GM23338 (cell line): ENCODE measurements around the gene TNFRSF4. TPM values are rescaled to one million over a fixed set of nuclear protein-coding genes. Genes with fewer than 3 reads are reported as not detected.

Source experiments
- ATAC-seq: fragments of 200-7000 bp; cut with Tn5 transposase; 3 replicates; pipeline ENCODE4 v1.9.1; 2020
- DNase-seq: peaks from one replicate; pipeline ENCODE4 v3.0.0-alpha.2; 2015; ENCODE audit warnings: low spot score
- H2AFZ ChIP-seq: fragments of 200-600 bp; sonication (generic); 2 replicates; pipeline ENCODE4 v1.8.0; 2016; ENCODE audit warnings: antibody characterized with exemption, mild to moderate bottlenecking, moderate library complexity
- H3F3A ChIP-seq: fragments of 200-600 bp; sonication (generic); replicated peaks from 2 replicates; pipeline ENCODE4 v1.8.0; 2017; ENCODE audit warnings: antibody characterized with exemption, mixed run types, low read depth
- H3K27ac ChIP-seq: fragments of 200-600 bp; sonication (generic); 2 replicates; pipeline ENCODE4 v1.6.1; 2016; ENCODE audit warnings: low read depth
- H3K27me3 ChIP-seq: fragments of 200-600 bp; sonication (generic); 2 replicates; pipeline ENCODE4 v1.8.0; 2016; ENCODE audit warnings: mild to moderate bottlenecking, mixed run types, moderate library complexity; ENCODE audit not compliant: insufficient read depth
- H3K36me3 ChIP-seq: fragments of 200-600 bp; sonication (generic); 2 replicates; pipeline ENCODE4 v1.8.0; 2016; ENCODE audit warnings: mild to moderate bottlenecking; ENCODE audit not compliant: insufficient read depth
- H3K4me1 ChIP-seq: fragments of 200-600 bp; sonication (generic); 2 replicates; pipeline ENCODE4 v1.8.0; 2016; ENCODE audit warnings: mild to moderate bottlenecking, moderate library complexity; ENCODE audit not compliant: insufficient read depth
- H3K4me2 ChIP-seq: fragments of 200-600 bp; sonication (generic); 2 replicates; pipeline ENCODE4 v1.7.1; 2017; ENCODE audit warnings: mixed run types
- H3K4me3 ChIP-seq: fragments of 200-600 bp; sonication (generic); 2 replicates; pipeline ENCODE4 v1.6.1; 2016; ENCODE audit warnings: mixed run types
- H3K79me2 ChIP-seq: fragments of 200-600 bp; sonication (generic); replicated peaks from 2 replicates; pipeline ENCODE4 v1.8.0; 2017; ENCODE audit warnings: mild to moderate bottlenecking; ENCODE audit not compliant: insufficient read depth
- H3K9me2 ChIP-seq: fragments of 200-600 bp; sonication (generic); 2 replicates; pipeline ENCODE4 v1.8.0; 2017; ENCODE audit not compliant: insufficient read depth
- H4K20me1 ChIP-seq: fragments of 200-600 bp; sonication (generic); replicated peaks from 2 replicates; pipeline ENCODE4 v1.8.0; 2017; ENCODE audit warnings: mild to moderate bottlenecking; ENCODE audit not compliant: insufficient read depth
- H3K27ac Mint-ChIP-seq: 2 replicates; pipeline ENCODE4 v1.8.0; 2020; ENCODE audit warnings: inconsistent platforms, mild to moderate bottlenecking, moderate library complexity, mixed read lengths
- H3K27me3 Mint-ChIP-seq: 3 replicates; pipeline ENCODE4 v1.8.0; 2022; ENCODE audit warnings: low read depth, mild to moderate bottlenecking, moderate library complexity, mixed read lengths, inconsistent platforms; ENCODE audit not compliant: insufficient read depth, poor library complexity
- H3K36me3 Mint-ChIP-seq: 3 replicates; pipeline ENCODE4 v1.8.0; 2021; ENCODE audit warnings: low read depth, mild to moderate bottlenecking, inconsistent platforms, moderate library complexity, mixed read lengths
- H3K4me1 Mint-ChIP-seq: 3 replicates; pipeline ENCODE4 v1.8.0; 2020; ENCODE audit warnings: mild to moderate bottlenecking, inconsistent platforms, mixed read lengths
- H3K4me3 Mint-ChIP-seq: 3 replicates; pipeline ENCODE4 v1.8.0; 2021; ENCODE audit warnings: moderate library complexity, mild to moderate bottlenecking, inconsistent platforms, mixed read lengths
- H3K9me3 Mint-ChIP-seq: 3 replicates; pipeline ENCODE4 v1.8.0; 2020; ENCODE audit warnings: moderate library complexity, mild to moderate bottlenecking, inconsistent platforms, mixed read lengths
- EZH2 ChIP-seq: fragments of 200-600 bp; sonication (generic); IDR thresholded peaks from one replicate; pipeline ENCODE4 v1.8.0; 2017; ENCODE audit warnings: antibody characterized with exemption, mild to moderate bottlenecking, low read depth; ENCODE audit not compliant: unreplicated experiment
- EZH2phosphoT487 ChIP-seq: fragments of 200-600 bp; sonication (generic); IDR thresholded peaks from one replicate; pipeline ENCODE4 v1.8.1; 2018; ENCODE audit warnings: antibody characterized with exemption; ENCODE audit not compliant: unreplicated experiment
- NANOG ChIP-seq: IDR thresholded peaks from 2 replicates; pipeline ENCODE4 v1.6.1; 2016; ENCODE audit warnings: antibody characterized with exemption, borderline replicate concordance
- POLR2AphosphoS5 ChIP-seq: IDR thresholded peaks from 2 replicates; pipeline ENCODE4 v1.6.1; 2016; ENCODE audit warnings: antibody characterized with exemption, low read depth
- ZNF114 ChIP-seq: fragments of 250-450 bp; sonication (Bioruptor Pico); IDR thresholded peaks from 2 replicates; pipeline ENCODE4 v1.5.0; 2020; ENCODE audit warnings: mild to moderate bottlenecking, moderate library complexity
- ZNF331 ChIP-seq: fragments of 250-450 bp; sonication (Bioruptor Pico); IDR thresholded peaks from 2 replicates; pipeline ENCODE4 v1.5.0; 2020; ENCODE audit warnings: low read depth, mild to moderate bottlenecking, moderate library complexity
- polyA plus RNA-seq: library from polyadenylated mRNA; unstranded; fragments of >200 nt; fragmentation: Nextera tagmentation; extraction: Ambion mirVana; gene quantifications from 2 replicates; pipeline ENCODE4 v1.2.1, GENCODE V29; 2016
- total RNA-seq: library from RNA; depleted of rRNA; stranded (reverse); fragments of >200 nt; shearing (Covaris generic); gene quantifications from 2 replicates; pipeline ENCODE4 v1.2.3, GENCODE V29; 2014
- TF ChIP-seq, protein P1 (sequence below), 2 experiments: fragments of 200-600 bp in 1 of 2; sonication (generic) in 1 of 2; conservative IDR thresholded peaks; 2 replicates each; pipeline versions ENCODE4 v1.5.1 to v1.6.1; 2016 to 2017; ENCODE audit warnings: antibody characterized with exemption in 2 of 2, low read depth in 2 of 2, mild to moderate bottlenecking in 2 of 2, moderate library complexity in 1 of 2
- TF ChIP-seq, protein P2 (sequence below): IDR thresholded peaks from one replicate; pipeline ENCODE4 v1.6.1; 2018; ENCODE audit warnings: antibody characterized with exemption; ENCODE audit not compliant: unreplicated experiment
- TF ChIP-seq, protein P3 (sequence below): fragments of 250-450 bp; sonication (Bioruptor Pico); IDR thresholded peaks from 2 replicates; pipeline ENCODE4 v1.5.0; 2020; ENCODE audit warnings: mild to moderate bottlenecking, moderate library complexity
- TF ChIP-seq, protein P4 (sequence below): IDR thresholded peaks from 2 replicates; pipeline ENCODE4 v1.6.1; 2016; ENCODE audit warnings: antibody characterized with exemption

Gene TNFRSF4
- total and polyA plus RNA-seq, 2 experiments from 2014 or later = not detected

DNA sequence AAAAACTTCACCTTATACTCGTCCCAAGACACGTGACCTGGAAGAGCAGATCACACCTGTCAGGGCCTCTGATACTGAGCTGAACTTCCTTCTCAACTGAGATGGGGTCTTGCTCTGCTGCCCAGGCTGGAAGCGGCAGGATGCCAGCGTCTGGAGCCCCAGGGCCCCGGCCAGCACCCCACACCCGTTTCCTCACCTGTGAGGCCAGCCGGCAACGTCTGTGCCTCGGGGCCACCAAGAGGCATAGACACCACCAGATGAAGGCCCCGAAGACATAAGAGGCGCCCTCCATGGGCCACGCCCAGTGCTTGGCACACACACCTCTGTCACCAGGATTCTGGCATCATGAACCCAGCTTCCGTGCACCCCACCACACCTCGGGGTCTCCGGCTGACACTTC lies 9.4 kb upstream of the TNFRSF4 start:
- H3K36me3 Mint-ChIP-seq = peaks cover 33% of the 10 kb centered on the region
- H4K20me1 ChIP-seq = peaks cover 5% of the 10 kb centered on the region; the same call in 1 of the 2 replicates
- no peak overlapping the region for H3K4me3 ChIP-seq
- no peak overlapping the region for H3K4me3 Mint-ChIP-seq
- TF ChIP-seq, protein P1, sequence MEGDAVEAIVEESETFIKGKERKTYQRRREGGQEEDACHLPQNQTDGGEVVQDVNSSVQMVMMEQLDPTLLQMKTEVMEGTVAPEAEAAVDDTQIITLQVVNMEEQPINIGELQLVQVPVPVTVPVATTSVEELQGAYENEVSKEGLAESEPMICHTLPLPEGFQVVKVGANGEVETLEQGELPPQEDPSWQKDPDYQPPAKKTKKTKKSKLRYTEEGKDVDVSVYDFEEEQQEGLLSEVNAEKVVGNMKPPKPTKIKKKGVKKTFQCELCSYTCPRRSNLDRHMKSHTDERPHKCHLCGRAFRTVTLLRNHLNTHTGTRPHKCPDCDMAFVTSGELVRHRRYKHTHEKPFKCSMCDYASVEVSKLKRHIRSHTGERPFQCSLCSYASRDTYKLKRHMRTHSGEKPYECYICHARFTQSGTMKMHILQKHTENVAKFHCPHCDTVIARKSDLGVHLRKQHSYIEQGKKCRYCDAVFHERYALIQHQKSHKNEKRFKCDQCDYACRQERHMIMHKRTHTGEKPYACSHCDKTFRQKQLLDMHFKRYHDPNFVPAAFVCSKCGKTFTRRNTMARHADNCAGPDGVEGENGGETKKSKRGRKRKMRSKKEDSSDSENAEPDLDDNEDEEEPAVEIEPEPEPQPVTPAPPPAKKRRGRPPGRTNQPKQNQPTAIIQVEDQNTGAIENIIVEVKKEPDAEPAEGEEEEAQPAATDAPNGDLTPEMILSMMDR (conservative IDR thresholded peaks at IDR 0.05; ENCODE audit: low read depth in 2 of 2) = no peak
- TF ChIP-seq ZNF114 (CRISPR knock-in tag) (no peak), NANOG (no peak), EZH2phosphoT487 (no peak), EZH2 (no peak), POLR2AphosphoS5 (no peak), ZNF331 (no peak)
- TF ChIP-seq, protein P2, sequence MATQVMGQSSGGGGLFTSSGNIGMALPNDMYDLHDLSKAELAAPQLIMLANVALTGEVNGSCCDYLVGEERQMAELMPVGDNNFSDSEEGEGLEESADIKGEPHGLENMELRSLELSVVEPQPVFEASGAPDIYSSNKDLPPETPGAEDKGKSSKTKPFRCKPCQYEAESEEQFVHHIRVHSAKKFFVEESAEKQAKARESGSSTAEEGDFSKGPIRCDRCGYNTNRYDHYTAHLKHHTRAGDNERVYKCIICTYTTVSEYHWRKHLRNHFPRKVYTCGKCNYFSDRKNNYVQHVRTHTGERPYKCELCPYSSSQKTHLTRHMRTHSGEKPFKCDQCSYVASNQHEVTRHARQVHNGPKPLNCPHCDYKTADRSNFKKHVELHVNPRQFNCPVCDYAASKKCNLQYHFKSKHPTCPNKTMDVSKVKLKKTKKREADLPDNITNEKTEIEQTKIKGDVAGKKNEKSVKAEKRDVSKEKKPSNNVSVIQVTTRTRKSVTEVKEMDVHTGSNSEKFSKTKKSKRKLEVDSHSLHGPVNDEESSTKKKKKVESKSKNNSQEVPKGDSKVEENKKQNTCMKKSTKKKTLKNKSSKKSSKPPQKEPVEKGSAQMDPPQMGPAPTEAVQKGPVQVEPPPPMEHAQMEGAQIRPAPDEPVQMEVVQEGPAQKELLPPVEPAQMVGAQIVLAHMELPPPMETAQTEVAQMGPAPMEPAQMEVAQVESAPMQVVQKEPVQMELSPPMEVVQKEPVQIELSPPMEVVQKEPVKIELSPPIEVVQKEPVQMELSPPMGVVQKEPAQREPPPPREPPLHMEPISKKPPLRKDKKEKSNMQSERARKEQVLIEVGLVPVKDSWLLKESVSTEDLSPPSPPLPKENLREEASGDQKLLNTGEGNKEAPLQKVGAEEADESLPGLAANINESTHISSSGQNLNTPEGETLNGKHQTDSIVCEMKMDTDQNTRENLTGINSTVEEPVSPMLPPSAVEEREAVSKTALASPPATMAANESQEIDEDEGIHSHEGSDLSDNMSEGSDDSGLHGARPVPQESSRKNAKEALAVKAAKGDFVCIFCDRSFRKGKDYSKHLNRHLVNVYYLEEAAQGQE = no peak
- TF ChIP-seq, protein P3, sequence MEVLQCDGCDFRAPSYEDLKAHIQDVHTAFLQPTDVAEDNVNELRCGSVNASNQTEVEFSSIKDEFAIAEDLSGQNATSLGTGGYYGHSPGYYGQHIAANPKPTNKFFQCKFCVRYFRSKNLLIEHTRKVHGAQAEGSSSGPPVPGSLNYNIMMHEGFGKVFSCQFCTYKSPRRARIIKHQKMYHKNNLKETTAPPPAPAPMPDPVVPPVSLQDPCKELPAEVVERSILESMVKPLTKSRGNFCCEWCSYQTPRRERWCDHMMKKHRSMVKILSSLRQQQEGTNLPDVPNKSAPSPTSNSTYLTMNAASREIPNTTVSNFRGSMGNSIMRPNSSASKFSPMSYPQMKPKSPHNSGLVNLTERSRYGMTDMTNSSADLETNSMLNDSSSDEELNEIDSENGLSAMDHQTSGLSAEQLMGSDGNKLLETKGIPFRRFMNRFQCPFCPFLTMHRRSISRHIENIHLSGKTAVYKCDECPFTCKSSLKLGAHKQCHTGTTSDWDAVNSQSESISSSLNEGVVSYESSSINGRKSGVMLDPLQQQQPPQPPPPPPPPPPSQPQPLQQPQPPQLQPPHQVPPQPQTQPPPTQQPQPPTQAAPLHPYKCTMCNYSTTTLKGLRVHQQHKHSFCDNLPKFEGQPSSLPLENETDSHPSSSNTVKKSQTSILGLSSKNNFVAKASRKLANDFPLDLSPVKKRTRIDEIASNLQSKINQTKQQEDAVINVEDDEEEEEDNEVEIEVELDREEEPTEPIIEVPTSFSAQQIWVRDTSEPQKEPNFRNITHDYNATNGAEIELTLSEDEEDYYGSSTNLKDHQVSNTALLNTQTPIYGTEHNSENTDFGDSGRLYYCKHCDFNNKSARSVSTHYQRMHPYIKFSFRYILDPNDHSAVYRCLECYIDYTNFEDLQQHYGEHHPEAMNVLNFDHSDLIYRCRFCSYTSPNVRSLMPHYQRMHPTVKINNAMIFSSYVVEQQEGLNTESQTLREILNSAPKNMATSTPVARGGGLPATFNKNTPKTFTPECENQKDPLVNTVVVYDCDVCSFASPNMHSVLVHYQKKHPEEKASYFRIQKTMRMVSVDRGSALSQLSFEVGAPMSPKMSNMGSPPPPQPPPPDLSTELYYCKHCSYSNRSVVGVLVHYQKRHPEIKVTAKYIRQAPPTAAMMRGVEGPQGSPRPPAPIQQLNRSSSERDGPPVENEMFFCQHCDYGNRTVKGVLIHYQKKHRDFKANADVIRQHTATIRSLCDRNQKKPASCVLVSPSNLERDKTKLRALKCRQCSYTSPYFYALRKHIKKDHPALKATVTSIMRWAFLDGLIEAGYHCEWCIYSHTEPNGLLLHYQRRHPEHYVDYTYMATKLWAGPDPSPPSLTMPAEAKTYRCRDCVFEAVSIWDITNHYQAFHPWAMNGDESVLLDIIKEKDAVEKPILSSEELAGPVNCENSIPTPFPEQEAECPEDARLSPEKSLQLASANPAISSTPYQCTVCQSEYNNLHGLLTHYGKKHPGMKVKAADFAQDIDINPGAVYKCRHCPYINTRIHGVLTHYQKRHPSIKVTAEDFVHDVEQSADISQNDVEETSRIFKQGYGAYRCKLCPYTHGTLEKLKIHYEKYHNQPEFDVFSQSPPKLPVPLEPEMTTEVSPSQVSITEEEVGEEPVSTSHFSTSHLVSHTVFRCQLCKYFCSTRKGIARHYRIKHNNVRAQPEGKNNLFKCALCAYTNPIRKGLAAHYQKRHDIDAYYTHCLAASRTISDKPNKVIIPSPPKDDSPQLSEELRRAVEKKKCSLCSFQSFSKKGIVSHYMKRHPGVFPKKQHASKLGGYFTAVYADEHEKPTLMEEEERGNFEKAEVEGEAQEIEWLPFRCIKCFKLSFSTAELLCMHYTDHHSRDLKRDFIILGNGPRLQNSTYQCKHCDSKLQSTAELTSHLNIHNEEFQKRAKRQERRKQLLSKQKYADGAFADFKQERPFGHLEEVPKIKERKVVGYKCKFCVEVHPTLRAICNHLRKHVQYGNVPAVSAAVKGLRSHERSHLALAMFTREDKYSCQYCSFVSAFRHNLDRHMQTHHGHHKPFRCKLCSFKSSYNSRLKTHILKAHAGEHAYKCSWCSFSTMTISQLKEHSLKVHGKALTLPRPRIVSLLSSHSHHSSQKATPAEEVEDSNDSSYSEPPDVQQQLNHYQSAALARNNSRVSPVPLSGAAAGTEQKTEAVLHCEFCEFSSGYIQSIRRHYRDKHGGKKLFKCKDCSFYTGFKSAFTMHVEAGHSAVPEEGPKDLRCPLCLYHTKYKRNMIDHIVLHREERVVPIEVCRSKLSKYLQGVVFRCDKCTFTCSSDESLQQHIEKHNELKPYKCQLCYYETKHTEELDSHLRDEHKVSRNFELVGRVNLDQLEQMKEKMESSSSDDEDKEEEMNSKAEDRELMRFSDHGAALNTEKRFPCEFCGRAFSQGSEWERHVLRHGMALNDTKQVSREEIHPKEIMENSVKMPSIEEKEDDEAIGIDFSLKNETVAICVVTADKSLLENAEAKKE = no peak
- TF ChIP-seq, protein P4, sequence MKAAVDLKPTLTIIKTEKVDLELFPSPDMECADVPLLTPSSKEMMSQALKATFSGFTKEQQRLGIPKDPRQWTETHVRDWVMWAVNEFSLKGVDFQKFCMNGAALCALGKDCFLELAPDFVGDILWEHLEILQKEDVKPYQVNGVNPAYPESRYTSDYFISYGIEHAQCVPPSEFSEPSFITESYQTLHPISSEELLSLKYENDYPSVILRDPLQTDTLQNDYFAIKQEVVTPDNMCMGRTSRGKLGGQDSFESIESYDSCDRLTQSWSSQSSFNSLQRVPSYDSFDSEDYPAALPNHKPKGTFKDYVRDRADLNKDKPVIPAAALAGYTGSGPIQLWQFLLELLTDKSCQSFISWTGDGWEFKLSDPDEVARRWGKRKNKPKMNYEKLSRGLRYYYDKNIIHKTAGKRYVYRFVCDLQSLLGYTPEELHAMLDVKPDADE = no peak
- no peak overlapping the region for H3K27ac ChIP-seq
- H3K27me3 ChIP-seq = no peaks in the 10 kb centered on the region
- H3K4me1 ChIP-seq = no peaks in the 10 kb centered on the region
- H3K79me2 ChIP-seq = 0 out of 2 replicates have a peak, but pooled peaks cover under 1% of the 10 kb centered on the region
- peaks cover 3% of the 10 kb centered on the region; the same call in 1 of the 2 replicates for H3K36me3 ChIP-seq
- H3K4me2 ChIP-seq = no peak overlapping the region
- H3K27ac Mint-ChIP-seq = no peak overlapping the region
- H3K4me1 Mint-ChIP-seq = no peaks in the 10 kb centered on the region
- ATAC-seq (no peak), DNase-seq (no peak)
- no peaks in the 10 kb centered on the region for H3K9me2 ChIP-seq
- H3K27me3 Mint-ChIP-seq = peaks cover 11% of the 10 kb centered on the region
- no peaks in the 10 kb centered on the region for H3F3A ChIP-seq
- H2AFZ ChIP-seq = no peak overlapping the region
- no peaks in the 10 kb centered on the region; the same call in 2 of the 3 replicates for H3K9me3 Mint-ChIP-seq
